Loucy (cell line): ENCODE measurements around the gene IRAK4.

Experiments
- CTCF ChIP-seq: fragments of 200-600 bp; sonication (generic); conservative IDR thresholded peaks from 2 replicates; pipeline ENCODE4 v1.5.1; 2014; ENCODE audit warnings: mild to moderate bottlenecking, antibody characterized with exemption, low read length
- EZH2phosphoT487 ChIP-seq: fragments of 200-600 bp; IDR thresholded peaks from 2 replicates; pipeline ENCODE4 v1.6.1; 2018; ENCODE audit warnings: antibody characterized with exemption, mild to moderate bottlenecking, moderate library complexity, borderline replicate concordance

GRCh38 chr12:43824207-43824775 is 65.5 kb downstream of the IRAK4 start:
- no peak for TF ChIP-seq CTCF
- TF ChIP-seq EZH2phosphoT487: no peak
